GM10266 (cell line): ENCODE results near the gene GPATCH8.

Experiments
- DNase-seq: peaks from one replicate; pipeline ENCODE4 v3.0.0; 2012; ENCODE audit errors: extremely low spot score
- TF ChIP-seq, protein P1 (sequence below): IDR thresholded peaks from 2 replicates; pipeline ENCODE4 v1.5.1; 2012; ENCODE audit warnings: mild to moderate bottlenecking, low read depth; ENCODE audit not compliant: control insufficient read depth, insufficient read depth; ENCODE audit errors: missing control alignments

GPATCH8 gene

DNA sequence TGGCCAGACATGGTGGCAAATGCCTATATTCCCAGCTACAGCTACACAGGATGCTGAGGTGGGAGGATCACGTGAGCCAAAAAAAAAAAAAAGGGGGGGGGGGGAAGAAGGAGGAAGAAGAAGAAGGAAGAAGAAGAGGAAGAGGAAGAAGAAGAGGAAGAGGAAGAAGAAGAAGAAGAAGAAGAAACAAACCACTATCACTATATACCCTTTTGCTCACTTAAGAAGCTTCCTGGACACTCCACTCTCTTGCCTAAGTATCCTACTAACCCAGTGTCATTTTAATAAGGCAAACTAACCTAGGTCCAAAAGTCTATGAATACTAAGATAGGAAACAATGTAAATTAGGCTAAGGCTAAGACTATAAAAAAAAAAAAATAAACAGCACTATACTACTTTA, 54.8 kb downstream of the GPATCH8 start:
- TF ChIP-seq, protein P1, sequence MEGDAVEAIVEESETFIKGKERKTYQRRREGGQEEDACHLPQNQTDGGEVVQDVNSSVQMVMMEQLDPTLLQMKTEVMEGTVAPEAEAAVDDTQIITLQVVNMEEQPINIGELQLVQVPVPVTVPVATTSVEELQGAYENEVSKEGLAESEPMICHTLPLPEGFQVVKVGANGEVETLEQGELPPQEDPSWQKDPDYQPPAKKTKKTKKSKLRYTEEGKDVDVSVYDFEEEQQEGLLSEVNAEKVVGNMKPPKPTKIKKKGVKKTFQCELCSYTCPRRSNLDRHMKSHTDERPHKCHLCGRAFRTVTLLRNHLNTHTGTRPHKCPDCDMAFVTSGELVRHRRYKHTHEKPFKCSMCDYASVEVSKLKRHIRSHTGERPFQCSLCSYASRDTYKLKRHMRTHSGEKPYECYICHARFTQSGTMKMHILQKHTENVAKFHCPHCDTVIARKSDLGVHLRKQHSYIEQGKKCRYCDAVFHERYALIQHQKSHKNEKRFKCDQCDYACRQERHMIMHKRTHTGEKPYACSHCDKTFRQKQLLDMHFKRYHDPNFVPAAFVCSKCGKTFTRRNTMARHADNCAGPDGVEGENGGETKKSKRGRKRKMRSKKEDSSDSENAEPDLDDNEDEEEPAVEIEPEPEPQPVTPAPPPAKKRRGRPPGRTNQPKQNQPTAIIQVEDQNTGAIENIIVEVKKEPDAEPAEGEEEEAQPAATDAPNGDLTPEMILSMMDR: no peak
- DNase-seq: no peak

GRCh38 chr17:44444735-44445105, 58.5 kb downstream of the GPATCH8 start:
- DNase-seq: no peak
- TF ChIP-seq, protein P1: no peak

- DNase-seq: no peak
- TF ChIP-seq, protein P1: no peak
These were observed 60.4 kb downstream of the GPATCH8 start for GRCh38 chr17:44442806-44443205.

DNA sequence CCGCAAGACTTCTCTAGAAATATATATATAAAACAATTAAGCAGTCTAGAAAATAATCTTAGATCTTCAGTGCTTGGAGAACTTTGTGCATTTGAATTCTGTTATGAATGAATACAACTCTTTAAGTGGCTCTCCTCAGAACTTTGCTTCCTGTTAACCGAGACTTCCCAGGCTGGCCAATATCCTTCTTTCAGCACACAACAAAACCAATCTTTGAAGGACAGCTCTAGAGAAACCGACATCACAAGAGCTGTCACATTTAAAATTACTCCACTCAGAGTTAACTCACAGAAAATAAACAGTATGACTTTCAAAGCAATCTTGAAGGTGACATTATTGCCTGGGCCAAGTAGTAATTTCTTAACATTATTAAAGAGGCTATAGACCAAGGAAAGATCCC, 64.0 kb downstream of the GPATCH8 start:
- TF ChIP-seq, protein P1: no peak
- no peak for DNase-seq

- DNase-seq: peak; percentile 12
- TF ChIP-seq, protein P1: no peak
These were observed 64.6 kb downstream of the GPATCH8 start for GRCh38 chr17:44438636-44439035.

DNA sequence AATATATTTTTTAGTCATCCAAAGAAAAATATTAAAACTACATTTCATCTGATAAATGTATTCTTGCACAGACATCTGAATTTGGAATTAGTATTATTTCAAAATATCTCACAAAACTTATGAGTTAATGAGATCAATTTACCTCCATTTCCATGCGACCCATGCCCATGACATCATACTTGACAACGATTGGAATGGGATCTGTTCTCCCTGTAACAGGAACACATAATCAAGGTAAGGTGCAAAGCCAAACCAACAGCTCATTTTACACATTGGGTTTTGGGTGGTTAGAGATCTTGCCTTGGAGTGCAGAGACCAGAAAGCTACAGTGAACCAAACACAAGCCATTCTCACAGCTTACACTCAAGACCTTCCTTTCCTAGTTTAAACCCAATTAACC, 66.9 kb downstream of the GPATCH8 start:
- TF ChIP-seq, protein P1: no peak
- no peak for DNase-seq

GRCh38 chr17:44432254-44433157, 70.7 kb downstream of the GPATCH8 start:
- no peak for DNase-seq
- TF ChIP-seq, protein P1: no peak
